Gastroesophageal sphincter (tissue), 3 donors: ENCODE data around the gene ZNF410.

Experiments used
- POLR2A ChIP-seq, 2 donors: fragments of 450-650 bp; IDR thresholded peaks; one replicate each; pipeline ENCODE4 v1.6.1; 2017; ENCODE audit warnings: antibody characterized with exemption in 2 of 2, mild to moderate bottlenecking in 2 of 2, moderate library complexity in 1 of 2
- TF ChIP-seq, protein P1 (sequence below), 4 experiments: fragments of 200-600 bp in 2 of 4; fragments of 450-650 bp in 2 of 4; sonication (generic) in 1 of 4; IDR thresholded peaks; one replicate each; pipeline ENCODE4 v1.5.1; 2017 to 2019; ENCODE audit warnings: antibody characterized with exemption in 4 of 4, mild to moderate bottlenecking in 2 of 4, moderate library complexity in 2 of 4

DNA sequence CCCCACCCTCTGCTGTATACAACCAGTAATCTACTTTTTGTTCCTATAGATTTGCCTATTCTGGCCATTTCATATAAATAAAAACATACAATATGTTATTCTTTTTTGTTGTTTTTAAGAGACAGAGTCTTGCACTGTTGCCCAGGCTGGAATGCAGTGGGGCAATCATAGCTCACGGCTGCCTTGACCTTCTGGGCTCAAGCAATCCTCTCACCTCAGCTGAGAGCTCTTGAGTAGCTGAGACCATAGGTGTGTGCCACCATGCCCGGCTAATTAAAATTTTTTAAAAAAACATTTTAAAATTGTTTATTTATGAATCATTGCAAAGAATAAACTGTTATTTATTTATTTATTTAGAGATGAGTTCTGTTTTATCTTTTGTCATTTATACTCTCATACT is 23.4 kb upstream of the ZNF410 start:
- TF ChIP-seq, protein P1, sequence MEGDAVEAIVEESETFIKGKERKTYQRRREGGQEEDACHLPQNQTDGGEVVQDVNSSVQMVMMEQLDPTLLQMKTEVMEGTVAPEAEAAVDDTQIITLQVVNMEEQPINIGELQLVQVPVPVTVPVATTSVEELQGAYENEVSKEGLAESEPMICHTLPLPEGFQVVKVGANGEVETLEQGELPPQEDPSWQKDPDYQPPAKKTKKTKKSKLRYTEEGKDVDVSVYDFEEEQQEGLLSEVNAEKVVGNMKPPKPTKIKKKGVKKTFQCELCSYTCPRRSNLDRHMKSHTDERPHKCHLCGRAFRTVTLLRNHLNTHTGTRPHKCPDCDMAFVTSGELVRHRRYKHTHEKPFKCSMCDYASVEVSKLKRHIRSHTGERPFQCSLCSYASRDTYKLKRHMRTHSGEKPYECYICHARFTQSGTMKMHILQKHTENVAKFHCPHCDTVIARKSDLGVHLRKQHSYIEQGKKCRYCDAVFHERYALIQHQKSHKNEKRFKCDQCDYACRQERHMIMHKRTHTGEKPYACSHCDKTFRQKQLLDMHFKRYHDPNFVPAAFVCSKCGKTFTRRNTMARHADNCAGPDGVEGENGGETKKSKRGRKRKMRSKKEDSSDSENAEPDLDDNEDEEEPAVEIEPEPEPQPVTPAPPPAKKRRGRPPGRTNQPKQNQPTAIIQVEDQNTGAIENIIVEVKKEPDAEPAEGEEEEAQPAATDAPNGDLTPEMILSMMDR (IDR thresholded peaks at IDR 0.05), result no peak
- TF ChIP-seq POLR2A (IDR thresholded peaks at IDR 0.05), result no peak
